NCI-H226 (cell line): Measurements from ENCODE around the gene LYVE1.

Experiments used
- DNase-seq: peaks from one replicate; pipeline ENCODE4 v3.0.0-alpha.2; 2015

The LYVE1 gene

GRCh38 chr11:10518891-10519290 lies 49.6 kb downstream of the LYVE1 start:
- DNase-seq: no peak

GRCh38 chr11:10518123-10518522 lies 50.3 kb downstream of the LYVE1 start:
- no peak for DNase-seq

- DNase-seq: no peak
These were observed 53.0 kb downstream of the LYVE1 start for GRCh38 chr11:10515418-10515817.

DNA sequence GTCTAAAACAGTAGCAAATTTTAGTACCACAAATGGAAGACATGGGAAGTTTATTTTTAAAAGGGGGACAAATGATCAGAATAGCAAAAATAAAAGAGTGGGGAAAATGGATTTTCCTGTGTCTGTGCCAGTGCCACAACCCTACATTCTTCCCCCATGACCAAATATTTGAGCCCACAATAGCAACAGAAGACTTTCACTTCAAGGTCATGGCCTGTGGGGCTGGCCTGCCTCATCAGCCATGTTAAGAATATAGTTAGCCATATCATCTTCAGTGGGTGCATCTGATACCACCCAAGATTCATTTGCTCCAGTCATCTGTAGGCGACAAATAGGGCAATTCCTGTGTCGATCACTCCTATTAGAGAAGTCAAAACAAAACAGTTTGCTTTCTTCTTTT lies 53.8 kb downstream of the LYVE1 start:
- no peak for DNase-seq

DNA sequence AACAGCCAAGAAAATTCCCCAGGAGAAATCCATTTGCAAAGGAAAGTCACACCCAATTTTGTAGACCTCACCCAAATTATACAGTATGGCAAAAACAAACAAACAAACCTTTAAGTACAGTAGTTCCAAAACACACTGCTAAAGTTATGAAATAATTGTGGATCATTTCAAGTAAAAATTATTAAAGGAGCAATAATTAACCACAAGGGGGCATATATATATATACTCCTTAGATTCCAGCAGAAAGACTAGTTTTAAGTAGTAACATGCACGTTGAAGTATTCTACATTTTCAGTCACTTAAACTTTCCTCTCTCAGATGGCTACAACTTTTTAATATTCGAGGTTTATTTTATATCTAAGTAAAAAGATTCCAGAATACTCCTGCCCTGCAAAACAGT lies 54.3 kb downstream of the LYVE1 start:
- no peak for DNase-seq

- no peak for DNase-seq
These were observed 57.3 kb downstream of the LYVE1 start for GRCh38 chr11:10511181-10511621.
